ENCODE results near the gene NIPBL.

NIPBL gene

GRCh38 chr5:37109338-37109737 is 232.8 kb downstream of the NIPBL start:
- no peak for DNase-seq (ENCODE audit: low read depth, low spot score)
- H3K4me3 ChIP-seq (ENCODE audit: low read depth, low read length), result no peak overlapping the region
- POLR2A ChIA-PET, result no interaction called here
- CTCF ChIA-PET, result no interaction called here
- TF ChIP-seq CTCF (IDR thresholded peaks at IDR 0.05; ENCODE audit: insufficient read depth, low read length, missing control alignments), result no peak

- POLR2A ChIA-PET, result no interaction called here
- no peak for DNase-seq (ENCODE audit: low read depth, low spot score)
- CTCF ChIA-PET, result no interaction called here
- no peak for TF ChIP-seq CTCF (IDR thresholded peaks at IDR 0.05; ENCODE audit: insufficient read depth, low read length, missing control alignments)
- no peak overlapping the region for H3K4me3 ChIP-seq (ENCODE audit: low read depth, low read length)
Observed at GRCh38 chr5:37110135-37110534, 233.6 kb downstream of the NIPBL start.

DNA sequence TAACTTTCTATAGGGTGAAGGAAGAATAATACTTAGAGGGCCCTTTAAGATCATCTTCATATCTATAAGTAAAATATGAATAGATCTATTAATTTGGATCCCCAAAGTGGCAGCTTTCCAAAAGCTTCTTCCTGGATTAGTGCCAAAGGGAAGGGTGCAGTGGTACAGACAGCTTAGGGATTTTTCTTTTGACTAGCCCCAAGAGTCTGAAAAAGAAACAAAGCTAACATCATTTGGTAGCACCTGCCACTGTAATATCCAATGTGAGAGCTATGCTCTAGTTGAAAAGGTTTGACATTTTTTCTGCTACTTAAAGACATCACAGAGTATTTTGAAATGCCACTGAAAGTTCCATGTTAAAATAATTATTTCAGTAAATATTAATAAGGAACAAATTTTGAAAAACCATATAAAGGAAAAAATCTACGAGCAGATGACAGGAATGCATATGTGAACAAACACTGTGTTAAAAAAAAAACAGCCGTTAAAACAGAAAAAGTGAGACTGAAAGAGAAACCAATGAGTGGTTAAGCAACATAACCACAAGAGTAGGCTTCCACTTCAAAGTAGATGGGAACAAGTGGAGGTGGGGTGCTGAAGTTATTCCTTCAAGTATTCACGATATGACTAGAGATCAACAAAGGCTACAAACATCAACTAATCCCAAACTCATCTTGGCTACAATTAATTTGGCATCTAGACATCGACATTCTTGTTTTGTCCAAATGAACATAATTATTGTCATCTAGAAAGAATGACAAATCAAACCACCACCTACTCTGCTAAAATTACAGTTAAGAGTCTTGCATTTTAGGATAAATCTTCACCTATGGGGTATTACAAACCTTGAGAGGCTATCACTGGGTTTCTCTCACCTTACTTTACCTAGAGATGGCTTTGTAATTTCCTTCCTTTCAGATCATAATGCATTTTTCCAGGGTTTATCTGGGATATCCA is 235.1 kb downstream of the NIPBL start:
- ChIA-PET CTCF (interaction anchor here (0.7 kb wide), 1 partner anchor 82 kb away, joined by 3 read pairs; no protein-coding TSS in a partner anchor), POLR2A (no interaction called here)
- DNase-seq (ENCODE audit: low read depth, low spot score), result no peak
- no peak overlapping the region for H3K4me3 ChIP-seq (ENCODE audit: low read depth, low read length)
- TF ChIP-seq CTCF (IDR thresholded peaks at IDR 0.05; ENCODE audit: insufficient read depth, low read length, missing control alignments), result no peak

- H3K4me3 ChIP-seq (ENCODE audit: low read depth, low read length), result no peak overlapping the region
- no peak for TF ChIP-seq CTCF (IDR thresholded peaks at IDR 0.05; ENCODE audit: insufficient read depth, low read length, missing control alignments)
- POLR2A ChIA-PET, result no interaction called here
- CTCF ChIA-PET, result interaction anchor here (0.9 kb wide), 1 partner anchor 9 kb away, joined by 3 read pairs; no protein-coding TSS in a partner anchor
- DNase-seq (ENCODE audit: low read depth, low spot score), result no peak
Observed at GRCh38 chr5:37112383-37112991, 235.9 kb downstream of the NIPBL start.
